ENCODE measurements around the gene ZFYVE1. TPM values are rescaled to one million over a fixed set of nuclear protein-coding genes. Genes with fewer than 3 reads are reported as not detected.

Gene ZFYVE1
- total RNA-seq, 1 experiment from 2014 or later, result 13.3 TPM

DNA sequence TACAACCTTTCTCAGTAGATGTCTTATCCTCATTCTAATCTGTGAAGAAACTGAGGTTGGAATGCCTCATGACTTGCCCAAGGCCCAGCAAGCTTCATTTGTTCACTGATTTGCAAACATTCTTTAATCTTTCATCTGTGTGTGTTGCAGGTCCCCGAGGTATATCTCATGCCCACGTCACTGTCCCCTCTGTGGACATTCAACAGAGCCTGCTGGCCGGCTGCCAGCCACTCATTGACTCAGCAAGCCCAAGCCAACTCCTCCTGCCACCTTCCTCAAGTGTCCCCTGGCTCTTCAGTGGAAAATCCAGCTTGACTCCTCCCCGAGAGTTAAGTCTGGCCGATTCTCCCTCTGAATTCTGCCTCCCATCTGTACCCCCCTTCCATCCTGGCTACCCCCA is 102.6 kb downstream of the ZFYVE1 start:
- intact Hi-C loops (cut with micrococcal nuclease), result no loop called here
- H3K4me1 Mint-ChIP-seq (ENCODE audit: insufficient read depth, unreplicated experiment), result no peaks in the 10 kb centered on the region
- POLR2A ChIA-PET, result interaction anchor here (0.7 to 1.5 kb wide), 3 partner anchors 112 to 410 kb away, joined by 3 read pairs; no protein-coding TSS in a partner anchor

DNA sequence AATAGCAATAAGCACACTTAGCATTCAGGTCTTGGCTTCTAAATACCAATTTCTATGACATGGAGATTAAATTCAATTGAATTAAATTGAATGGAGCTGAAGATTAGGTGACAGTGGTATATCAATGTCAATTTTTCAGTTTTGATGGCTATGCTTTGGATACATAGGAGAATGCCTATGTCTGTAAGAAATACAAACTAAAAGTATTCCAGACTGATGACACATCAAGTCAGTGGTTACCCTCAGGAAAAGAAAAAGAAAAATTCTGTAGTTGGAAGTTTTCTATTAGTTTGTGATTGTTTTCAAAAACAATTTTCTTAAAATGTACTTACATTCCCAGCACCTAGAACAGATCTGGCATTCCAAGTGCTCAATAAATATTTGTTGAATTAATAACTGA is 105.5 kb downstream of the ZFYVE1 start:
- Mint-ChIP-seq H3K4me3 (ENCODE audit: unreplicated experiment) (no peak overlapping the region), H3K36me3 (ENCODE audit: insufficient read depth, unreplicated experiment) (no peaks in the 10 kb centered on the region), H3K27me3 (ENCODE audit: insufficient read depth, unreplicated experiment) (no peaks in the 10 kb centered on the region), H3K27ac (ENCODE audit: low read depth, unreplicated experiment) (no peak overlapping the region), H3K4me1 (ENCODE audit: insufficient read depth, unreplicated experiment) (no peaks in the 10 kb centered on the region), H3K9me3 (ENCODE audit: unreplicated experiment) (no peaks in the 10 kb centered on the region)
- intact Hi-C loops (cut with micrococcal nuclease), result no loop called here
- DNase-seq (ENCODE audit: unreplicated experiment), result no peak
- no TSS peak for BruUV-seq (replicated peaks)
- ChIA-PET CTCF (interaction anchor here (0.9 kb wide), 1 partner anchor 27 kb away, joined by 3 read pairs; no protein-coding TSS in a partner anchor), POLR2A (interaction anchor here (1.0 kb wide), 1 partner anchor 17 kb away, joined by 3 read pairs; no protein-coding TSS in a partner anchor)
- no peak for TF ChIP-seq CTCF (IDR thresholded peaks at IDR 0.05; ENCODE audit: unreplicated experiment)

More for the DNA sequence above, 102.6 kb downstream of the ZFYVE1 start:
- no peak overlapping the region for H3K27ac Mint-ChIP-seq (ENCODE audit: low read depth, unreplicated experiment)
- no peak for DNase-seq (ENCODE audit: unreplicated experiment)
- TF ChIP-seq CTCF (IDR thresholded peaks at IDR 0.05; ENCODE audit: unreplicated experiment), result no peak
- H3K9me3 Mint-ChIP-seq (ENCODE audit: unreplicated experiment), result no peaks in the 10 kb centered on the region
- no peaks in the 10 kb centered on the region for H3K27me3 Mint-ChIP-seq (ENCODE audit: insufficient read depth, unreplicated experiment)
- H3K36me3 Mint-ChIP-seq (ENCODE audit: insufficient read depth, unreplicated experiment), result peaks cover under 1% of the 10 kb centered on the region
- no TSS peak for BruUV-seq (replicated peaks)
- CTCF ChIA-PET, result interaction anchor here (1.6 to 2.1 kb wide), 2 partner anchors 19 to 24 kb away, joined by 4 to 11 read pairs; no protein-coding TSS in a partner anchor
- no peak overlapping the region for H3K4me3 Mint-ChIP-seq (ENCODE audit: unreplicated experiment)

DNA sequence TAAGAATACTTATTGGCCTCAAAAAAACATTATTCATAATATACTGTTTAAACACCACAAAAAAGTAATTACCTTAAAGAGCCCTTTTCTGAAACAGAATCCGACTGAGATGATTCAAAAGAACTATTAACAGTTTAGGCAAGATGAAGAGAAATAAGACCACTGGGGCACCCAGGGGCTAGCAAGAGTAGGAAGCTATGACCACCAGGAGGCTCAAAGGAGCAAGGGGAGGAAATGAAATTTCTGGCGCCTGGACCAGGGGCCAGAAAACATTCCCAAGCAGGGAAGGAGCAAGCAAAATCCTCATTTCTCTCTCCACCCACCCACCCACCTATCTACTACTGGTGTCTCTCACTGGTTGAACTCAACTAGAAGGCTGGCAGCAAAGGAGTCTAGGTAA is 106.9 kb downstream of the ZFYVE1 start:
- no peak for DNase-seq (ENCODE audit: unreplicated experiment)
- Mint-ChIP-seq H3K4me3 (ENCODE audit: unreplicated experiment) (no peak overlapping the region), H3K4me1 (ENCODE audit: insufficient read depth, unreplicated experiment) (no peaks in the 10 kb centered on the region), H3K9me3 (ENCODE audit: unreplicated experiment) (no peaks in the 10 kb centered on the region), H3K27ac (ENCODE audit: low read depth, unreplicated experiment) (no peak overlapping the region), H3K27me3 (ENCODE audit: insufficient read depth, unreplicated experiment) (no peaks in the 10 kb centered on the region), H3K36me3 (ENCODE audit: insufficient read depth, unreplicated experiment) (peaks cover 6% of the 10 kb centered on the region)
- intact Hi-C loops (cut with micrococcal nuclease), result no loop called here
- ChIA-PET CTCF (interaction anchor here (1.0 to 1.5 kb wide), 2 partner anchors 29 to 77 kb away, joined by 3 to 5 read pairs; no protein-coding TSS in a partner anchor), POLR2A (no interaction called here)
- no TSS peak for BruUV-seq (replicated peaks)
- TF ChIP-seq CTCF (IDR thresholded peaks at IDR 0.05; ENCODE audit: unreplicated experiment), result no peak

Other genes starting within 250 kb of the ZFYVE1 start
- 1.9 and 2.1 TPM in 2 replicates for gene DPF3, start 133.0 kb downstream of the ZFYVE1 start, total RNA-seq (2022)
- gene DCAF4, start 100.6 kb downstream of the ZFYVE1 start, total RNA-seq (2022), result 27.9 and 39.4 TPM in 2 replicates
- 106 and 107 TPM in 2 replicates for gene RBM25, start 31.4 kb upstream of the ZFYVE1 start, total RNA-seq (2022)
- gene PSEN1, start 109.4 kb upstream of the ZFYVE1 start, total RNA-seq (2022), result 55.1 and 64.5 TPM in 2 replicates
- gene PAPLN, start 210.4 kb upstream of the ZFYVE1 start, total RNA-seq (2022), result 2.1 and 2.8 TPM in 2 replicates

All from MCF 10A (cell line).